H9 (cell line): ENCODE results near the gene IGF2R. TPM values are rescaled to one million over a fixed set of nuclear protein-coding genes. Genes with fewer than 3 reads are reported as not detected.

ENCODE experiments used
- DNase-seq: peaks from one replicate; pipeline ENCODE4 v3.0.0-alpha.2; 2017
- H2AFZ ChIP-seq: one replicate; pipeline ENCODE4 v1.6.1; 2013; ENCODE audit warnings: mild to moderate bottlenecking, low read length, control low read depth, moderate library complexity
- H2AK5ac ChIP-seq: 2 replicates; pipeline ENCODE4 v1.6.1; 2013; ENCODE audit warnings: low read length, control low read depth, mixed read lengths; ENCODE audit not compliant: insufficient read length
- H2BK120ac ChIP-seq: one replicate; pipeline ENCODE4 v1.6.1; 2013; ENCODE audit warnings: low read depth, mild to moderate bottlenecking, low read length, control low read depth, inconsistent platforms; ENCODE audit not compliant: poor library complexity, severe bottlenecking
- H2BK12ac ChIP-seq: 2 replicates; pipeline ENCODE4 v1.6.1; 2013; ENCODE audit warnings: low read length, control low read depth, mixed read lengths, low read depth; ENCODE audit not compliant: insufficient read length
- H2BK15ac ChIP-seq: 2 replicates; pipeline ENCODE4 v1.6.1; 2013; ENCODE audit warnings: low read depth, low read length, control low read depth
- H2BK20ac ChIP-seq: one replicate; pipeline ENCODE4 v1.6.1; 2013; ENCODE audit warnings: low read depth, mild to moderate bottlenecking, low read length, control low read depth, inconsistent platforms; ENCODE audit not compliant: poor library complexity, severe bottlenecking
- H2BK5ac ChIP-seq: 2 replicates; pipeline ENCODE4 v1.6.1; 2013; ENCODE audit warnings: low read length, control low read depth, mixed read lengths; ENCODE audit not compliant: insufficient read length
- H3K14ac ChIP-seq: 2 replicates; pipeline ENCODE4 v1.6.1; 2013; ENCODE audit warnings: low read length, control low read depth; ENCODE audit not compliant: insufficient read depth
- H3K18ac ChIP-seq: 2 replicates; pipeline ENCODE4 v1.6.1; 2013; ENCODE audit warnings: low read depth, mild to moderate bottlenecking, mixed read lengths, low read length, control low read depth; ENCODE audit not compliant: insufficient read length
- H3K23ac ChIP-seq: 2 replicates; pipeline ENCODE4 v1.6.1; 2013; ENCODE audit warnings: low read length, control low read depth, mixed read lengths, low read depth; ENCODE audit not compliant: insufficient read length
- H3K23me2 ChIP-seq: 2 replicates; pipeline ENCODE4 v1.6.1; 2013; ENCODE audit warnings: low read depth, mild to moderate bottlenecking, mixed read lengths, low read length, control low read depth; ENCODE audit not compliant: insufficient read length, poor library complexity, severe bottlenecking
- H3K27ac ChIP-seq: 2 replicates; pipeline ENCODE4 v1.5.1; 2013; ENCODE audit warnings: low read length, control low read depth, mixed read lengths, low read depth; ENCODE audit not compliant: insufficient read length
- H3K27me3 ChIP-seq: 2 replicates; pipeline ENCODE4 v1.6.1; 2013; ENCODE audit warnings: low read length, control low read depth, inconsistent platforms; ENCODE audit not compliant: insufficient read depth
- H3K4ac ChIP-seq: 2 replicates; pipeline ENCODE4 v1.6.1; 2013; ENCODE audit warnings: low read depth, mild to moderate bottlenecking, control low read depth, inconsistent platforms, low read length, moderate library complexity
- H3K4me1 ChIP-seq: 2 replicates; pipeline ENCODE4 v1.6.1; 2013; ENCODE audit warnings: low read length, control low read depth, inconsistent platforms; ENCODE audit not compliant: insufficient read depth
- H3K4me2 ChIP-seq: 2 replicates; pipeline ENCODE4 v1.6.1; 2013; ENCODE audit warnings: low read length, control low read depth, mixed read lengths; ENCODE audit not compliant: insufficient read length, insufficient read depth
- H3K56ac ChIP-seq: 2 replicates; pipeline ENCODE4 v1.6.1; 2013; ENCODE audit warnings: low read depth, mild to moderate bottlenecking, mixed read lengths, low read length, control low read depth; ENCODE audit not compliant: insufficient read length
- H3K79me1 ChIP-seq: 2 replicates; pipeline ENCODE4 v1.6.1; 2013; ENCODE audit warnings: low read depth, mild to moderate bottlenecking, moderate library complexity, low read length, control low read depth, inconsistent platforms; ENCODE audit not compliant: insufficient read depth, poor library complexity, severe bottlenecking
- H3K79me2 ChIP-seq: 2 replicates; pipeline ENCODE4 v1.6.1; 2013; ENCODE audit warnings: low read length, control low read depth, inconsistent platforms; ENCODE audit not compliant: insufficient read depth
- H3K9ac ChIP-seq: 2 replicates; pipeline ENCODE4 v1.6.1; 2013; ENCODE audit warnings: low read length, control low read depth, mixed read lengths; ENCODE audit not compliant: insufficient read length; ENCODE audit errors: extremely low read depth
- H3K9me3 ChIP-seq: one replicate; pipeline ENCODE4 v1.6.1; 2013; ENCODE audit warnings: low read depth, low read length, inconsistent platforms; ENCODE audit not compliant: control insufficient read depth
- H3T11ph ChIP-seq: one replicate; pipeline ENCODE4 v1.6.1; 2013; ENCODE audit warnings: mild to moderate bottlenecking, low read length, control low read depth, inconsistent platforms
- H4K20me1 ChIP-seq: one replicate; pipeline ENCODE4 v1.6.1; 2013; ENCODE audit not compliant: control insufficient read depth, insufficient read length, insufficient read depth
- H4K5ac ChIP-seq: 2 replicates; pipeline ENCODE4 v1.6.1; 2013; ENCODE audit warnings: low read depth, mild to moderate bottlenecking, mixed read lengths, low read length, control low read depth; ENCODE audit not compliant: insufficient read length
- H4K8ac ChIP-seq: replicated peaks from 2 replicates; pipeline ENCODE4 v1.6.1; 2013; ENCODE audit warnings: low read length, control low read depth, mixed read lengths, low read depth; ENCODE audit not compliant: insufficient read length
- H4K91ac ChIP-seq: 2 replicates; pipeline ENCODE4 v1.6.1; 2013; ENCODE audit warnings: low read depth, mild to moderate bottlenecking, moderate library complexity, mixed read lengths, low read length, control low read depth; ENCODE audit not compliant: insufficient read length
- H3K27ac Mint-ChIP-seq, 3 experiments: 2 replicates in 2 of 3; 3 replicates in 1 of 3; pipeline ENCODE4 v1.8.0; 2020 to 2021; ENCODE audit warnings: mixed read lengths in 3 of 3, mild to moderate bottlenecking in 1 of 3, moderate library complexity in 1 of 3
- H3K27me3 Mint-ChIP-seq: 2 replicates; pipeline ENCODE4 v1.8.0; 2021; ENCODE audit warnings: low read depth, mild to moderate bottlenecking, moderate library complexity, mixed read lengths
- H3K36me3 Mint-ChIP-seq, 3 experiments: 2 replicates in 2 of 3; 3 replicates in 1 of 3; pipeline ENCODE4 v1.8.0; 2020 to 2021; ENCODE audit warnings: low read depth in 3 of 3, mixed read lengths in 3 of 3; ENCODE audit not compliant: insufficient read depth in 1 of 3
- H3K4me1 Mint-ChIP-seq, 2 experiments: 2 replicates each; pipeline ENCODE4 v1.8.0; 2020; ENCODE audit warnings: mixed read lengths in 2 of 2
- H3K4me3 Mint-ChIP-seq, 2 experiments: 2 replicates in 1 of 2; 3 replicates in 1 of 2; pipeline ENCODE4 v1.8.0; 2020 to 2021; ENCODE audit warnings: mild to moderate bottlenecking in 2 of 2, mixed read lengths in 2 of 2, moderate library complexity in 1 of 2
- H3K9me3 Mint-ChIP-seq, 2 experiments: 2 replicates in 1 of 2; 3 replicates in 1 of 2; pipeline ENCODE4 v1.8.0; 2020; ENCODE audit warnings: mild to moderate bottlenecking in 2 of 2, mixed read lengths in 2 of 2, moderate library complexity in 1 of 2
- WGBS: extraction: QIAGEN DNeasy Blood & Tissue Kit; methylation state at CpG from one replicate; pipeline ENCODE4 v1.1.7; 2013; ENCODE audit warnings: missing lambda C conversion rate, low lambda C conversion rate, mixed read lengths; ENCODE audit not compliant: insufficient read length; ENCODE audit errors: extremely low coverage; 5-methylcytosine and 5-hydroxymethylcytosine counted together
- total RNA-seq: library from RNA; stranded (reverse); gene quantifications from 2 replicates; pipeline ENCODE4 v1.2.1, GENCODE V29; 2021
- TF ChIP-seq, protein P1 (sequence below): fragments of 200-600 bp; sonication (generic); conservative IDR thresholded peaks from 3 replicates; pipeline ENCODE4 v1.8.0; 2021; ENCODE audit warnings: antibody characterized with exemption, mild to moderate bottlenecking

Gene IGF2R
- total RNA-seq, 1 experiment from 2014 or later, result 66.7 TPM

DNA sequence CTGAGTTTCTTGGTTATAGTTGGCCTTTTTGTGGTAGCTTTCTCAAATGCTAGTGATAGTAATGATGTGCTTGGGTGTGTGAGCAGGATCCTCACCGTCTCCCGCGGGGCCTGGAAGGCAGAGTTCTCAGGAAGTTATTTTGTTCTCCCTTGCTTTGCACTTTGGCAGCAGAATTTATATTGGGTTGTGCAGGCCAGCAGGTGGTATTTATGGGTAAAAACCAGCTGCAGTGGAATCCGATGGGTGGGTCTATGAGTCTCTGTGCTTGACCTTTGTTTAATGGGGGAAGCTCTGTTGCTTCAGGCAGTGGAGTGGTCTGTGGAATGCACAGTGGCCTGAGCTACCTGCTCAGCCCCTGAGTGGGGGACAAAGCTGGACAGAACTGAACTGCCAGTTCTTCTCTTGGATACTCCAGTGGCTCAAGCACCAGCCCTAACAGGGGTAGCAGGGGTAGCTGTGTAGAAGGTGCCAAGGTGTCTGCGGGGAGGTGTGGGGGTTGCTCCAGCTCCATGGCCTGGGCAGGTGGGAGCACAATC lies 27.3 kb downstream of the IGF2R start:
- no peaks in the 10 kb centered on the region for H3K9me3 ChIP-seq
- peaks cover 14% of the 10 kb centered on the region for H3K79me1 ChIP-seq
- no peak for DNase-seq
- H3K23me2 ChIP-seq, result no peaks in the 10 kb centered on the region
- H3T11ph ChIP-seq, result no peak overlapping the region
- H4K91ac ChIP-seq, result no peak overlapping the region
- H3K4me2 ChIP-seq, result no peak overlapping the region
- H3K18ac ChIP-seq, result no peak overlapping the region
- no peak overlapping the region for H2AK5ac ChIP-seq
- H4K5ac ChIP-seq, result no peak overlapping the region
- H3K27me3 ChIP-seq, result no peaks in the 10 kb centered on the region
- Mint-ChIP-seq H3K36me3 (peaks cover 30 to 39% (median 36%) of the 10 kb centered on the region in 3 experiments), H3K4me3 (no peak overlapping the region), H3K27ac (peak overlapping the region; percentile 7 to 46 (median 26); a peak in 4 of 7 replicates), H3K4me1 (peaks cover 35 to 46% of the 10 kb centered on the region in 2 experiments), H3K27me3 (no peaks in the 10 kb centered on the region), H3K9me3 (no peaks in the 10 kb centered on the region)
- no CpG with 5 or more reads among the region's 5 CpGs for WGBS
- no peak overlapping the region for H3K56ac ChIP-seq
- H2BK12ac ChIP-seq, result no peak overlapping the region
- peaks cover 12% of the 10 kb centered on the region; the same call in 1 of the 2 replicates for H3K79me2 ChIP-seq
- no peak overlapping the region for H3K27ac ChIP-seq
- no peaks in the 10 kb centered on the region for H4K20me1 ChIP-seq
- no peak overlapping the region for H4K8ac ChIP-seq
- H3K9ac ChIP-seq, result no peak overlapping the region
- no peak overlapping the region for H3K4ac ChIP-seq
- TF ChIP-seq, protein P1, sequence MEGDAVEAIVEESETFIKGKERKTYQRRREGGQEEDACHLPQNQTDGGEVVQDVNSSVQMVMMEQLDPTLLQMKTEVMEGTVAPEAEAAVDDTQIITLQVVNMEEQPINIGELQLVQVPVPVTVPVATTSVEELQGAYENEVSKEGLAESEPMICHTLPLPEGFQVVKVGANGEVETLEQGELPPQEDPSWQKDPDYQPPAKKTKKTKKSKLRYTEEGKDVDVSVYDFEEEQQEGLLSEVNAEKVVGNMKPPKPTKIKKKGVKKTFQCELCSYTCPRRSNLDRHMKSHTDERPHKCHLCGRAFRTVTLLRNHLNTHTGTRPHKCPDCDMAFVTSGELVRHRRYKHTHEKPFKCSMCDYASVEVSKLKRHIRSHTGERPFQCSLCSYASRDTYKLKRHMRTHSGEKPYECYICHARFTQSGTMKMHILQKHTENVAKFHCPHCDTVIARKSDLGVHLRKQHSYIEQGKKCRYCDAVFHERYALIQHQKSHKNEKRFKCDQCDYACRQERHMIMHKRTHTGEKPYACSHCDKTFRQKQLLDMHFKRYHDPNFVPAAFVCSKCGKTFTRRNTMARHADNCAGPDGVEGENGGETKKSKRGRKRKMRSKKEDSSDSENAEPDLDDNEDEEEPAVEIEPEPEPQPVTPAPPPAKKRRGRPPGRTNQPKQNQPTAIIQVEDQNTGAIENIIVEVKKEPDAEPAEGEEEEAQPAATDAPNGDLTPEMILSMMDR, result no peak
- no peak overlapping the region for H2AFZ ChIP-seq
- no peak overlapping the region for H2BK20ac ChIP-seq
- no peak overlapping the region for H3K14ac ChIP-seq
- no peak overlapping the region for H2BK5ac ChIP-seq
- H2BK120ac ChIP-seq, result no peak overlapping the region
- H3K4me1 ChIP-seq, result peaks cover 2% of the 10 kb centered on the region; the same call in 1 of the 2 replicates
- no peak overlapping the region for H2BK15ac ChIP-seq
- no peak overlapping the region for H3K23ac ChIP-seq
